ENCODE measurements around the gene CCNB2.

CCNB2 gene

GRCh38 chr15:59169251-59169708 lies 64.3 kb downstream of the CCNB2 start:
- no peak for DNase-seq

- peak; percentile 17 to 79 (median 55) for DNase-seq
Measured at GRCh38 chr15:59170295-59171066, 65.5 kb downstream of the CCNB2 start.

- no peak for DNase-seq
Measured at GRCh38 chr15:59171067-59171397, 66.1 kb downstream of the CCNB2 start.

- DNase-seq: no peak
Measured at GRCh38 chr15:59172289-59172901, 67.4 kb downstream of the CCNB2 start.

- DNase-seq: no peak
Measured at GRCh38 chr15:59173194-59173593, 68.2 kb downstream of the CCNB2 start.

- no peak for DNase-seq
Measured at GRCh38 chr15:59174151-59174834, 69.3 kb downstream of the CCNB2 start.
